GM10248 (cell line): ENCODE measurements around the gene ACTRT1.

Source experiments
- CTCF ChIA-PET: fragments of 300-600 bp; sonication (Branson Sonifier 250); formaldehyde crosslinking; extraction: SDS; loops from one replicate; lab custom pipeline; 2021; ENCODE audit warnings: antibody characterized with exemption; lab: Yijun Ruan, JAX
- POLR2A ChIA-PET: fragments of 350-650 bp; sonication (Branson Sonifier 250); formaldehyde crosslinking; extraction: SDS; loops from one replicate; lab custom pipeline; 2020; ENCODE audit warnings: antibody characterized with exemption; lab: Yijun Ruan, JAX
- DNase-seq: peaks from one replicate; pipeline ENCODE4 v3.0.0; 2012; ENCODE audit errors: extremely low spot score
- TF ChIP-seq, protein P1 (sequence below): IDR thresholded peaks from 2 replicates; pipeline ENCODE4 v1.5.1; 2012; ENCODE audit warnings: mild to moderate bottlenecking, low read depth; ENCODE audit errors: extremely low read depth, missing control alignments, control extremely low read depth

Gene ACTRT1

GRCh38 chrX:128052303-128052702 is at the start of gene ACTRT1:
TSS of gene ACTRT1 (minus strand) at chrX:128052403. CDS start at chrX:128052206, 197 bp downstream.
- TF ChIP-seq, protein P1, sequence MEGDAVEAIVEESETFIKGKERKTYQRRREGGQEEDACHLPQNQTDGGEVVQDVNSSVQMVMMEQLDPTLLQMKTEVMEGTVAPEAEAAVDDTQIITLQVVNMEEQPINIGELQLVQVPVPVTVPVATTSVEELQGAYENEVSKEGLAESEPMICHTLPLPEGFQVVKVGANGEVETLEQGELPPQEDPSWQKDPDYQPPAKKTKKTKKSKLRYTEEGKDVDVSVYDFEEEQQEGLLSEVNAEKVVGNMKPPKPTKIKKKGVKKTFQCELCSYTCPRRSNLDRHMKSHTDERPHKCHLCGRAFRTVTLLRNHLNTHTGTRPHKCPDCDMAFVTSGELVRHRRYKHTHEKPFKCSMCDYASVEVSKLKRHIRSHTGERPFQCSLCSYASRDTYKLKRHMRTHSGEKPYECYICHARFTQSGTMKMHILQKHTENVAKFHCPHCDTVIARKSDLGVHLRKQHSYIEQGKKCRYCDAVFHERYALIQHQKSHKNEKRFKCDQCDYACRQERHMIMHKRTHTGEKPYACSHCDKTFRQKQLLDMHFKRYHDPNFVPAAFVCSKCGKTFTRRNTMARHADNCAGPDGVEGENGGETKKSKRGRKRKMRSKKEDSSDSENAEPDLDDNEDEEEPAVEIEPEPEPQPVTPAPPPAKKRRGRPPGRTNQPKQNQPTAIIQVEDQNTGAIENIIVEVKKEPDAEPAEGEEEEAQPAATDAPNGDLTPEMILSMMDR, result no peak
- CTCF ChIA-PET, result no interaction called here
- POLR2A ChIA-PET, result no interaction called here
- DNase-seq, result no peak

DNA sequence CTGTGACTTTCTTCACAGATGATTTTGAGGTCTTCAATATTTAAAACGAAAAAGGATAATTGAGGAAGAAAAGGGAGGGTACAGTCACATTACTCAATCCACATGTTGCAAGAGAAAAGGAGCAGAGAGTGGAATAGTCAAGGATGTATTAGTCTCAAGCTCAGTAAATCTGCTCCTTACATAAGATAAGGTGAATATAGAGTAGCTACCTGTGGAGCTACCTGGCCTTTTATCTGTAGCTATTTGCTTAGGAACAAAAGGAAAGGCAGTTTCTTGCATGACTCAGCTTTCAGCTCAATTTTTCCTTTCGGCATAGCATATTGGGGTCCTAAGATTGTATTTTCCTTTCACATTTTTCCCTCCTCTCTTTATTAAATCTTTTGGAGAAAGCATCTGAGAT is 26.3 kb upstream of the ACTRT1 start:
- POLR2A ChIA-PET, result no interaction called here

GRCh38 chrX:128057421-128057820 is 5.2 kb upstream of the ACTRT1 start:
- CTCF ChIA-PET, result no interaction called here
- TF ChIP-seq, protein P1, result no peak
- POLR2A ChIA-PET, result no interaction called here
- no peak for DNase-seq

More for the DNA sequence above, 26.3 kb upstream of the ACTRT1 start:
- CTCF ChIA-PET, result no interaction called here
- DNase-seq, result no peak
- TF ChIP-seq, protein P1, result no peak

DNA sequence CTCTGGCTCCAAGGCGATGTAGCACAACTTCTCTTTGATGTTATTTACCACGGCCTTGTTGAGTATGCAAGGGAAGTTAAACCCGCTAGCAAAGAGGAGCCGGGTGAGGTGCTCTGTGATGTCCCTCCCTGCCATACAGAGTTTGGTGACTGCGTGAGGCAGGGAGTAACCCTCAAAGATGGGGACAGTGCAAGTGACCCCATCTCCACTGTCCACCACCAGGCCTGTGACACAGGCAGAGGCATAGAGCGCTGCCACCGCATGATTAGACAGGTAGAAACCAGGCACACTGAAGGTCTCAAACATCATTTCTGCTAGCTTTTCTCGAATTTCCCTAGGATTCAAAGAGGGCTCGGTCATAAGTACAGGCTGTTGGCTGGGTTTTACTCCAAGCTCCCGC is 677 bp downstream of the ACTRT1 start:
- TF ChIP-seq, protein P1, result no peak
- CTCF ChIA-PET, result interaction anchor here (1.6 kb wide), 1 partner anchor 10 kb away, joined by 4 read pairs; no protein-coding TSS in a partner anchor

GRCh38 chrX:128035318-128035717 is 16.9 kb downstream of the ACTRT1 start:
- no peak for DNase-seq
- TF ChIP-seq, protein P1, result no peak
- CTCF ChIA-PET, result no interaction called here
- POLR2A ChIA-PET, result no interaction called here

More for the DNA sequence above, 677 bp downstream of the ACTRT1 start:
- no peak for DNase-seq
- POLR2A ChIA-PET, result no interaction called here

GRCh38 chrX:128021566-128021965 is 30.6 kb downstream of the ACTRT1 start:
- TF ChIP-seq, protein P1, result no peak
- CTCF ChIA-PET, result no interaction called here
- POLR2A ChIA-PET, result no interaction called here
- no peak for DNase-seq
